PC-3 (cell line): ENCODE measurements around the gene MPLKIP.

Experiments used
- EZH2 ChIP-seq: fragments of 300-600 bp; sonication (generic); IDR thresholded peaks from one replicate; pipeline ENCODE4 v1.6.1; 2017; ENCODE audit warnings: antibody characterized with exemption, mild to moderate bottlenecking, low read length; ENCODE audit not compliant: unreplicated experiment
- EZH2phosphoT487 ChIP-seq: fragments of 300-600 bp; sonication (generic); IDR thresholded peaks from 2 replicates; pipeline ENCODE4 v1.6.1; 2018; ENCODE audit warnings: mild to moderate bottlenecking, antibody characterized with exemption, low read length, borderline replicate concordance
- TF ChIP-seq, protein P1 (sequence below): fragments of 300-600 bp; sonication (generic); conservative IDR thresholded peaks from 2 replicates; pipeline ENCODE4 v1.5.1; 2017; ENCODE audit warnings: antibody characterized with exemption, low read depth, mild to moderate bottlenecking, low read length

DNA sequence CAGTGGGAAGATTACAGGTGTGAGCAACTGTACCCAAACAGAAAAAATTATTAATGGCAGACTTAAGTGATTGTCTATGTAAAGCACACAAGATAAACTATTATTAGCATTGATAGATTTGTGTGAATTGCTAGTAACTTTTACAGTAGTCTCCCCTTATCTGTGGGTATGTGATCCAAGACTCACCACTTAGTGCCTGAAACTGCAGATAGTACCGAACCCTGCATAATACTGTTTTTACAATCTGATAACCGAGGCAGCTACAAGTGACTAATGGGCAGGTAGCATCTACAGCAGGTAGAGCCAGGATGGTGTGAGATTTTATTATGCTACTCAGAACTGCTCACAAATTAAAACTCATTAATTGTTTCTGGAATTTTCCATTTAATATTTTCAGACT lies 31.5 kb downstream of the MPLKIP start:
- TF ChIP-seq, protein P1, sequence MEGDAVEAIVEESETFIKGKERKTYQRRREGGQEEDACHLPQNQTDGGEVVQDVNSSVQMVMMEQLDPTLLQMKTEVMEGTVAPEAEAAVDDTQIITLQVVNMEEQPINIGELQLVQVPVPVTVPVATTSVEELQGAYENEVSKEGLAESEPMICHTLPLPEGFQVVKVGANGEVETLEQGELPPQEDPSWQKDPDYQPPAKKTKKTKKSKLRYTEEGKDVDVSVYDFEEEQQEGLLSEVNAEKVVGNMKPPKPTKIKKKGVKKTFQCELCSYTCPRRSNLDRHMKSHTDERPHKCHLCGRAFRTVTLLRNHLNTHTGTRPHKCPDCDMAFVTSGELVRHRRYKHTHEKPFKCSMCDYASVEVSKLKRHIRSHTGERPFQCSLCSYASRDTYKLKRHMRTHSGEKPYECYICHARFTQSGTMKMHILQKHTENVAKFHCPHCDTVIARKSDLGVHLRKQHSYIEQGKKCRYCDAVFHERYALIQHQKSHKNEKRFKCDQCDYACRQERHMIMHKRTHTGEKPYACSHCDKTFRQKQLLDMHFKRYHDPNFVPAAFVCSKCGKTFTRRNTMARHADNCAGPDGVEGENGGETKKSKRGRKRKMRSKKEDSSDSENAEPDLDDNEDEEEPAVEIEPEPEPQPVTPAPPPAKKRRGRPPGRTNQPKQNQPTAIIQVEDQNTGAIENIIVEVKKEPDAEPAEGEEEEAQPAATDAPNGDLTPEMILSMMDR, result no peak
- no peak for TF ChIP-seq EZH2phosphoT487
- TF ChIP-seq EZH2, result no peak
